T-helper 1 cell treated with Interleukin-12 subunit alpha and Interleukin-12 subunit beta and Interleukin-4 antibody, amounts not matched to agents 30 μg/mL and 1 μg/mL, for 36 hours (primary cell): ENCODE data around the gene ADAMTS3.

Experiments
- H3K27ac Mint-ChIP-seq: one replicate; pipeline ENCODE4 v1.8.0; 2021; ENCODE audit warnings: mild to moderate bottlenecking, mixed read lengths
- H3K27me3 Mint-ChIP-seq: one replicate; pipeline ENCODE4 v1.8.0; 2021; ENCODE audit warnings: low read depth, mixed read lengths
- H3K36me3 Mint-ChIP-seq: one replicate; pipeline ENCODE4 v1.8.0; 2021; ENCODE audit warnings: low read depth, mixed read lengths
- H3K4me1 Mint-ChIP-seq: one replicate; pipeline ENCODE4 v1.8.0; 2021; ENCODE audit warnings: low read depth, mixed read lengths
- H3K4me3 Mint-ChIP-seq: one replicate; pipeline ENCODE4 v1.8.0; 2021; ENCODE audit warnings: mild to moderate bottlenecking, moderate library complexity, mixed read lengths
- H3K9me3 Mint-ChIP-seq: one replicate; pipeline ENCODE4 v1.8.0; 2021; ENCODE audit warnings: mixed read lengths

Gene ADAMTS3

GRCh38 chr4:72527038-72527646 is 41.9 kb downstream of the ADAMTS3 start:
- Mint-ChIP-seq H3K36me3 (no peaks in the 10 kb centered on the region), H3K27ac (no peak overlapping the region), H3K4me1 (no peaks in the 10 kb centered on the region), H3K4me3 (no peak overlapping the region), H3K9me3 (no peaks in the 10 kb centered on the region), H3K27me3 (no peaks in the 10 kb centered on the region)

GRCh38 chr4:72525938-72526337 is 43.1 kb downstream of the ADAMTS3 start:
- Mint-ChIP-seq H3K27me3 (no peaks in the 10 kb centered on the region), H3K4me1 (no peaks in the 10 kb centered on the region)

GRCh38 chr4:72522440-72522839 is 46.6 kb downstream of the ADAMTS3 start:
- H3K9me3 Mint-ChIP-seq: no peaks in the 10 kb centered on the region
- no peaks in the 10 kb centered on the region for H3K36me3 Mint-ChIP-seq
- no peak overlapping the region for H3K4me3 Mint-ChIP-seq
- no peaks in the 10 kb centered on the region for H3K27me3 Mint-ChIP-seq
- H3K27ac Mint-ChIP-seq: no peak overlapping the region
- no peaks in the 10 kb centered on the region for H3K4me1 Mint-ChIP-seq

More at GRCh38 chr4:72525938-72526337, 43.1 kb downstream of the ADAMTS3 start:
- no peaks in the 10 kb centered on the region for H3K9me3 Mint-ChIP-seq
- H3K27ac Mint-ChIP-seq: no peak overlapping the region
- no peak overlapping the region for H3K4me3 Mint-ChIP-seq
- no peaks in the 10 kb centered on the region for H3K36me3 Mint-ChIP-seq

- Mint-ChIP-seq H3K9me3 (no peaks in the 10 kb centered on the region), H3K4me3 (no peak overlapping the region), H3K27ac (no peak overlapping the region), H3K27me3 (no peaks in the 10 kb centered on the region), H3K4me1 (no peaks in the 10 kb centered on the region), H3K36me3 (no peaks in the 10 kb centered on the region)
These were observed 55.8 kb downstream of the ADAMTS3 start for GRCh38 chr4:72513227-72513626.

GRCh38 chr4:72507860-72508419 is 61.1 kb downstream of the ADAMTS3 start:
- no peaks in the 10 kb centered on the region for H3K4me1 Mint-ChIP-seq
- no peaks in the 10 kb centered on the region for H3K27me3 Mint-ChIP-seq
- H3K27ac Mint-ChIP-seq: no peak overlapping the region
- no peaks in the 10 kb centered on the region for H3K36me3 Mint-ChIP-seq
- H3K9me3 Mint-ChIP-seq: no peaks in the 10 kb centered on the region
- H3K4me3 Mint-ChIP-seq: no peak overlapping the region

GRCh38 chr4:72507167-72507566 is 61.9 kb downstream of the ADAMTS3 start:
- no peaks in the 10 kb centered on the region for H3K27me3 Mint-ChIP-seq
- no peak overlapping the region for H3K4me3 Mint-ChIP-seq
- no peaks in the 10 kb centered on the region for H3K36me3 Mint-ChIP-seq
- H3K4me1 Mint-ChIP-seq: no peaks in the 10 kb centered on the region
- no peaks in the 10 kb centered on the region for H3K9me3 Mint-ChIP-seq
- no peak overlapping the region for H3K27ac Mint-ChIP-seq

- H3K9me3 Mint-ChIP-seq: no peaks in the 10 kb centered on the region
- H3K4me3 Mint-ChIP-seq: no peak overlapping the region
- H3K36me3 Mint-ChIP-seq: no peaks in the 10 kb centered on the region
- no peaks in the 10 kb centered on the region for H3K27me3 Mint-ChIP-seq
- no peak overlapping the region for H3K27ac Mint-ChIP-seq
- H3K4me1 Mint-ChIP-seq: no peaks in the 10 kb centered on the region
These were observed 63.7 kb downstream of the ADAMTS3 start for GRCh38 chr4:72505314-72505744.

- Mint-ChIP-seq H3K9me3 (no peaks in the 10 kb centered on the region), H3K36me3 (no peaks in the 10 kb centered on the region), H3K4me1 (no peaks in the 10 kb centered on the region), H3K27ac (no peak overlapping the region), H3K27me3 (no peaks in the 10 kb centered on the region), H3K4me3 (no peak overlapping the region)
These were observed 68.8 kb downstream of the ADAMTS3 start for GRCh38 chr4:72500214-72500613.

GRCh38 chr4:72496119-72496518 is 72.9 kb downstream of the ADAMTS3 start:
- H3K27me3 Mint-ChIP-seq: no peaks in the 10 kb centered on the region
- H3K9me3 Mint-ChIP-seq: no peaks in the 10 kb centered on the region
- H3K4me3 Mint-ChIP-seq: no peak overlapping the region
- no peaks in the 10 kb centered on the region for H3K4me1 Mint-ChIP-seq
- no peaks in the 10 kb centered on the region for H3K36me3 Mint-ChIP-seq
- no peak overlapping the region for H3K27ac Mint-ChIP-seq

GRCh38 chr4:72494156-72494555 is 74.9 kb downstream of the ADAMTS3 start:
- Mint-ChIP-seq H3K9me3 (no peaks in the 10 kb centered on the region), H3K27me3 (no peaks in the 10 kb centered on the region), H3K36me3 (no peaks in the 10 kb centered on the region), H3K27ac (no peak overlapping the region), H3K4me1 (no peaks in the 10 kb centered on the region), H3K4me3 (no peak overlapping the region)

- Mint-ChIP-seq H3K27ac (no peak overlapping the region), H3K9me3 (no peaks in the 10 kb centered on the region), H3K4me1 (no peaks in the 10 kb centered on the region), H3K4me3 (no peak overlapping the region), H3K36me3 (no peaks in the 10 kb centered on the region), H3K27me3 (no peaks in the 10 kb centered on the region)
These were observed 79.8 kb downstream of the ADAMTS3 start for GRCh38 chr4:72489267-72489666.

GRCh38 chr4:72486991-72487390 is 82.0 kb downstream of the ADAMTS3 start:
- H3K4me3 Mint-ChIP-seq: no peak overlapping the region
- H3K36me3 Mint-ChIP-seq: no peaks in the 10 kb centered on the region
- no peaks in the 10 kb centered on the region for H3K9me3 Mint-ChIP-seq
- H3K27me3 Mint-ChIP-seq: no peaks in the 10 kb centered on the region
- H3K4me1 Mint-ChIP-seq: no peaks in the 10 kb centered on the region
- H3K27ac Mint-ChIP-seq: no peak overlapping the region

GRCh38 chr4:72484981-72485380 is 84.0 kb downstream of the ADAMTS3 start:
- Mint-ChIP-seq H3K4me3 (no peak overlapping the region), H3K36me3 (no peaks in the 10 kb centered on the region), H3K9me3 (no peaks in the 10 kb centered on the region), H3K4me1 (no peaks in the 10 kb centered on the region), H3K27me3 (no peaks in the 10 kb centered on the region), H3K27ac (no peak overlapping the region)

GRCh38 chr4:72473434-72473900 is 95.6 kb downstream of the ADAMTS3 start:
- H3K4me3 Mint-ChIP-seq: no peak overlapping the region
- H3K27ac Mint-ChIP-seq: no peak overlapping the region
- no peaks in the 10 kb centered on the region for H3K4me1 Mint-ChIP-seq
- no peaks in the 10 kb centered on the region for H3K36me3 Mint-ChIP-seq
- no peaks in the 10 kb centered on the region for H3K9me3 Mint-ChIP-seq
- H3K27me3 Mint-ChIP-seq: no peaks in the 10 kb centered on the region

- H3K27me3 Mint-ChIP-seq: no peaks in the 10 kb centered on the region
- no peaks in the 10 kb centered on the region for H3K36me3 Mint-ChIP-seq
- no peaks in the 10 kb centered on the region for H3K4me1 Mint-ChIP-seq
- no peak overlapping the region for H3K4me3 Mint-ChIP-seq
- no peak overlapping the region for H3K27ac Mint-ChIP-seq
- no peaks in the 10 kb centered on the region for H3K9me3 Mint-ChIP-seq
These were observed 97.2 kb downstream of the ADAMTS3 start for GRCh38 chr4:72471816-72472215.
